ENCODE data around the gene PMPCA.

GRCh38 chr9:136396219-136396515, 14.3 kb upstream of the PMPCA start:
- TF ChIP-seq POLR2A (IDR thresholded peaks at IDR 0.05) (no peak), CTCF (IDR thresholded peaks at IDR 0.05) (no peak), EP300 (IDR thresholded peaks at IDR 0.05) (no peak), POLR2AphosphoS5 (IDR thresholded peaks at IDR 0.05) (no peak)
